Kidney epithelial cell (primary cell): ENCODE results near the gene BRMS1. TPM values are rescaled to one million over a fixed set of nuclear protein-coding genes. Genes with fewer than 3 reads are reported as not detected.

ENCODE experiments used
- DNase-seq: peaks from one replicate; pipeline ENCODE4 v3.0.0-alpha.2; 2010; ENCODE audit warnings: low read depth
- H3K27me3 ChIP-seq: 2 replicates; pipeline ENCODE4 v1.6.0; 2011; ENCODE audit warnings: low read length; ENCODE audit not compliant: control insufficient read depth, insufficient read depth
- H3K36me3 ChIP-seq: 2 replicates; pipeline ENCODE4 v1.5.1; 2011; ENCODE audit warnings: low read length; ENCODE audit not compliant: control insufficient read depth, insufficient read depth
- H3K4me3 ChIP-seq: 2 replicates; pipeline ENCODE4 v1.5.1; 2011; ENCODE audit warnings: low read depth, mild to moderate bottlenecking, control low read depth, low read length
- CTCF ChIP-seq: IDR thresholded peaks from 2 replicates; pipeline ENCODE4 v1.5.1; 2011; ENCODE audit warnings: mild to moderate bottlenecking, moderate library complexity, low read length, control low read depth, inconsistent platforms; ENCODE audit not compliant: insufficient read depth, poor library complexity, severe bottlenecking
- total RNA-seq: library from RNA; depleted of rRNA; stranded (reverse); fragments of >200 nt; gene quantifications from 2 replicates; pipeline ENCODE4 v1.2.3, GENCODE V29; 2015

BRMS1 gene
- total RNA-seq, 1 donor from 2014 or later = 84.9 TPM

GRCh38 chr11:66290330-66290621 lies 54.6 kb downstream of the BRMS1 start:
- no peak for TF ChIP-seq CTCF
- DNase-seq = no peak
- peaks cover 30% of the 10 kb centered on the region for H3K27me3 ChIP-seq
- no peaks in the 10 kb centered on the region for H3K36me3 ChIP-seq
- H3K4me3 ChIP-seq = no peak overlapping the region

GRCh38 chr11:66289548-66290329 lies 55.2 kb downstream of the BRMS1 start:
- no peak for DNase-seq
- Histone ChIP-seq H3K36me3 (no peaks in the 10 kb centered on the region), H3K27me3 (peaks cover 29% of the 10 kb centered on the region), H3K4me3 (peak overlapping the region; percentile 57)
- no peak for TF ChIP-seq CTCF

GRCh38 chr11:66288671-66289547 lies 56.0 kb downstream of the BRMS1 start, which contains the start of gene YIF1A:
TSS of gene YIF1A (minus strand) at chr11:66289143. CDS start at chr11:66288985, 158 bp downstream.
- no peak for TF ChIP-seq CTCF
- Histone ChIP-seq H3K27me3 (peaks cover 25% of the 10 kb centered on the region), H3K4me3 (peak within 1 kb of the TSS; percentile 74), H3K36me3 (no peaks in the 10 kb centered on the region)
- DNase-seq = peak; percentile 97

GRCh38 chr11:66287889-66288670 lies 56.8 kb downstream of the BRMS1 start:
- TF ChIP-seq CTCF = no peak
- DNase-seq = no peak
- Histone ChIP-seq H3K36me3 (no peaks in the 10 kb centered on the region), H3K4me3 (peak overlapping the region; percentile 74), H3K27me3 (peaks cover 20% of the 10 kb centered on the region)

Other genes with a start within 250 kb of the BRMS1 start
- 40.7 and 44.1 TPM in 2 replicates for gene KLC2, start 87.4 kb downstream of the BRMS1 start, total RNA-seq
- 108 and 125 TPM in 2 replicates for gene RAB1B, start 76.5 kb downstream of the BRMS1 start, total RNA-seq
- gene CNIH2, start 66.9 kb downstream of the BRMS1 start, total RNA-seq = 0.04 and 0.21 TPM in 2 replicates
- 104 and 119 TPM in 2 replicates for gene YIF1A, start 56.0 kb downstream of the BRMS1 start, total RNA-seq
- gene TMEM151A, start 53.2 kb downstream of the BRMS1 start, total RNA-seq = 0.08 TPM in 1 of 2 replicates, not detected in the other
- 0.07 and 0.17 TPM in 2 replicates for gene CD248, start 28.1 kb downstream of the BRMS1 start, total RNA-seq
- gene RIN1, start 8.7 kb downstream of the BRMS1 start, total RNA-seq = 3.1 and 3.8 TPM in 2 replicates
- gene B4GAT1, start 2.5 kb upstream of the BRMS1 start, total RNA-seq = 20.3 and 20.4 TPM in 2 replicates
- 5.5 and 7.7 TPM in 2 replicates for gene SLC29A2, start 26.7 kb upstream of the BRMS1 start, total RNA-seq
- gene NPAS4, start 75.9 kb upstream of the BRMS1 start, total RNA-seq = not detected in 2 replicates
- gene MRPL11, start 93.7 kb upstream of the BRMS1 start, total RNA-seq = 54.8 and 62.6 TPM in 2 replicates
- 2.3 and 5.0 TPM in 2 replicates for gene PELI3, start 121.8 kb upstream of the BRMS1 start, total RNA-seq
- gene DPP3, start 135.3 kb upstream of the BRMS1 start, total RNA-seq = 84.6 and 108 TPM in 2 replicates
- gene BBS1, start 165.5 kb upstream of the BRMS1 start, total RNA-seq = 31.7 and 39.6 TPM in 2 replicates
- gene ZDHHC24, start 200.9 kb upstream of the BRMS1 start, total RNA-seq = 22.0 and 22.4 TPM in 2 replicates
- gene ACTN3, start 201.8 kb upstream of the BRMS1 start, total RNA-seq = not detected in 2 replicates
- gene CTSF, start 223.5 kb upstream of the BRMS1 start, total RNA-seq = 21.0 and 25.1 TPM in 2 replicates
- 0.58 and 0.75 TPM in 2 replicates for gene CCDC87, start 248.0 kb upstream of the BRMS1 start, total RNA-seq
- gene CCS, start 248.1 kb upstream of the BRMS1 start, total RNA-seq = 20.6 and 21.8 TPM in 2 replicates